Measurements from ENCODE around the gene CGB7.

- TF ChIP-seq SIN3A (IDR thresholded peaks at IDR 0.05; ENCODE audit: borderline replicate concordance, insufficient read depth, low read length) (no peak), TAF1 (IDR thresholded peaks at IDR 0.05; ENCODE audit: borderline replicate concordance, insufficient read depth, low read length) (no peak)
- TF ChIP-seq, protein P1, sequence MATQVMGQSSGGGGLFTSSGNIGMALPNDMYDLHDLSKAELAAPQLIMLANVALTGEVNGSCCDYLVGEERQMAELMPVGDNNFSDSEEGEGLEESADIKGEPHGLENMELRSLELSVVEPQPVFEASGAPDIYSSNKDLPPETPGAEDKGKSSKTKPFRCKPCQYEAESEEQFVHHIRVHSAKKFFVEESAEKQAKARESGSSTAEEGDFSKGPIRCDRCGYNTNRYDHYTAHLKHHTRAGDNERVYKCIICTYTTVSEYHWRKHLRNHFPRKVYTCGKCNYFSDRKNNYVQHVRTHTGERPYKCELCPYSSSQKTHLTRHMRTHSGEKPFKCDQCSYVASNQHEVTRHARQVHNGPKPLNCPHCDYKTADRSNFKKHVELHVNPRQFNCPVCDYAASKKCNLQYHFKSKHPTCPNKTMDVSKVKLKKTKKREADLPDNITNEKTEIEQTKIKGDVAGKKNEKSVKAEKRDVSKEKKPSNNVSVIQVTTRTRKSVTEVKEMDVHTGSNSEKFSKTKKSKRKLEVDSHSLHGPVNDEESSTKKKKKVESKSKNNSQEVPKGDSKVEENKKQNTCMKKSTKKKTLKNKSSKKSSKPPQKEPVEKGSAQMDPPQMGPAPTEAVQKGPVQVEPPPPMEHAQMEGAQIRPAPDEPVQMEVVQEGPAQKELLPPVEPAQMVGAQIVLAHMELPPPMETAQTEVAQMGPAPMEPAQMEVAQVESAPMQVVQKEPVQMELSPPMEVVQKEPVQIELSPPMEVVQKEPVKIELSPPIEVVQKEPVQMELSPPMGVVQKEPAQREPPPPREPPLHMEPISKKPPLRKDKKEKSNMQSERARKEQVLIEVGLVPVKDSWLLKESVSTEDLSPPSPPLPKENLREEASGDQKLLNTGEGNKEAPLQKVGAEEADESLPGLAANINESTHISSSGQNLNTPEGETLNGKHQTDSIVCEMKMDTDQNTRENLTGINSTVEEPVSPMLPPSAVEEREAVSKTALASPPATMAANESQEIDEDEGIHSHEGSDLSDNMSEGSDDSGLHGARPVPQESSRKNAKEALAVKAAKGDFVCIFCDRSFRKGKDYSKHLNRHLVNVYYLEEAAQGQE (IDR thresholded peaks at IDR 0.05; ENCODE audit: insufficient read depth in 1 of 2, low read depth in 2 of 2, low read length in 2 of 2), result no peak
Observed at GRCh38 chr19:49061445-49061844, 3.9 kb upstream of the CGB7 start.
